Activated naive CD4-positive, alpha-beta T cell treated with anti-CD3 and anti-CD28 coated beads, Interleukin-2, amount 50 U/mL, for 72 hours (primary cell): Measurements from ENCODE around the gene PDK3. TPM values are rescaled to one million over a fixed set of nuclear protein-coding genes. Genes with fewer than 3 reads are reported as not detected.

Experiments
- ATAC-seq, 2 donors: fragments of 150-1000 bp; cut with Tn5 transposase; 2 replicates each; pipeline ENCODE4 v1.10.0; 2021; ENCODE audit warnings: mild to moderate bottlenecking in 2 of 2, moderate library complexity in 2 of 2
- DNase-seq, 2 donors: peaks; one replicate each; pipeline ENCODE4 v3.0.0; 2021 to 2022; ENCODE audit warnings: low spot score in 2 of 2
- H3K27ac Mint-ChIP-seq, 2 donors: one replicate each; pipeline ENCODE4 v1.8.0; 2022; ENCODE audit warnings: mild to moderate bottlenecking in 2 of 2, mixed read lengths in 2 of 2
- H3K36me3 Mint-ChIP-seq, 2 donors: one replicate each; pipeline ENCODE4 v1.8.0; 2022; ENCODE audit warnings: mixed read lengths in 2 of 2
- H3K9me3 Mint-ChIP-seq, 2 donors: one replicate each; pipeline ENCODE4 v1.8.0; 2022; ENCODE audit warnings: mixed read lengths in 2 of 2
- total RNA-seq, 2 donors: library from RNA; stranded (reverse); gene quantifications; one replicate each; pipeline ENCODE4 v1.2.3, GENCODE V29; 2022

PDK3 gene
- total RNA-seq, 2 donors from 2014 or later: 48.5 to 57.7 TPM

- ATAC-seq: no peak
- DNase-seq: no peak
- Mint-ChIP-seq H3K27ac (no peak overlapping the region), H3K9me3 (no peaks in the 10 kb centered on the region), H3K36me3 (no peaks in the 10 kb centered on the region)
Measured at GRCh38 chrX:24577091-24577490, 112.0 kb downstream of the PDK3 start.

Other genes starting within 250 kb of the PDK3 start
- gene SUPT20HL2, start 151.2 kb upstream of the PDK3 start, total RNA-seq: not detected
- under 1 TPM in 1 of 2 donors, not detected in 1; 0.21 TPM for gene SUPT20HL1, start 104.6 kb upstream of the PDK3 start, total RNA-seq
- 1 to 10 TPM in 1 of 2 donors, under 1 TPM in 1; 0.05 to 1.0 TPM for gene PCYT1B, start 182.1 kb downstream of the PDK3 start, total RNA-seq
- gene POLA1, start 228.6 kb downstream of the PDK3 start, total RNA-seq: 10 to 100 TPM; 37.8 to 49.4 TPM